PFSK-1 (cell line): ENCODE data around the gene MGAT4C.

Experiments
- REST ChIP-seq, 2 experiments: IDR thresholded peaks; 2 replicates each; pipeline versions ENCODE4 v1.6.1 to v1.8.0; 2011 to 2012; ENCODE audit warnings: low read depth in 2 of 2, low read length in 2 of 2, control low read depth in 1 of 2, inconsistent platforms in 1 of 2, mild to moderate bottlenecking in 1 of 2, moderate library complexity in 1 of 2; ENCODE audit not compliant: insufficient read depth in 1 of 2
- TAF1 ChIP-seq: IDR thresholded peaks from 2 replicates; pipeline ENCODE4 v1.6.1; 2012; ENCODE audit warnings: low read length, control low read depth, borderline replicate concordance; ENCODE audit not compliant: insufficient read depth

DNA sequence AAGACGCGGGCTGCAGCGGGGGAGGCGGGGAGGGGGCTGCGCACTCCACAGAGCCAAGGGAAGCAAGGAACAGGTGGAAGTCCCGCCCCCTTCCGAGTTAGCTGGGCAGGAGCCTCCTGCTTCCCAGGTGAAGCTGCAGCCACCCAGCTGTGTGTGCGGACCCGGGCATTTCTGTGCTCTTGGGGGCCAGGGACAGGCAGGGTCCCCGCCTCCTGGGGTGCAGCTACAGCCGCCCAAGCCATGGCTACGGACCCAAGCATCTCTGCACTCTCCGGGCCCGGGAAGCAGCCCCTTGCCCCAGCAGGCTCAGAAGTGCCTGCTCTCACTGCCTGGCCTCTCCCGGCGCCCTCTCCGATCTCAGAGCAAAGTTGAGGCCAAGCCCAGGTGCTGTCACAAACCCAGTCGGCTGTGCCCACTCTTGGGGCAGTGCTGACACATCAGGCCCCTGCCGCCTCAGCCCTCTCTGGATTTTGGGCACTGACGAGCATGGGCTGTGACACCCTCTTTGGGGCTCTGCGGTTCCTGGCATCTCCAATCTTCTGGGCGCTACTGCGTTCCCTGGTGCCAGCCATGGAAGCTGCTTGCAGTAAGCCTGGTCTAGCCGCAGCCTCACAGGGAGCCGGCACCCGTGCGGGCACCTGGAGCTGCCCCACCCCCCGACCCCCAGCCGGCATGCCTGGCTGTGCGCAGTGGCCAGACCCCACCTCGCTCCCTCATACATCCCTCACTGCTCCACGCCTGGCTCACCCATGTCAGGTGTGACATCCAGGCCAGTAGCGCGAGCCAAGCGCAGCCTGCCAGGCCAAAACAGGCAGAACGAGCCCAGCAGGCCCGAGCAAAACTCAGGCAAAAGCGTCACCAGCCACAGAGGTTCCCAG is 8.5 kb upstream of the MGAT4C start:
- no peak for TF ChIP-seq TAF1
- no peak for TF ChIP-seq REST (IDR thresholded peaks at IDR 0.05; ENCODE audit: insufficient read depth in 1 of 2, low read depth in 2 of 2, low read length in 2 of 2)
